NT2/D1 (cell line): ENCODE measurements around the gene WDR20.

Source experiments
- YY1 ChIP-seq: IDR thresholded peaks from 2 replicates; pipeline ENCODE4 v1.6.1; 2011; ENCODE audit not compliant: insufficient read length, insufficient read depth
- ZNF274 ChIP-seq: IDR thresholded peaks from 2 replicates; pipeline ENCODE4 v1.6.1; 2011; ENCODE audit warnings: mild to moderate bottlenecking, low read depth, low read length

GRCh38 chr14:102255401-102256190 is 115.9 kb downstream of the WDR20 start:
- TF ChIP-seq ZNF274 (no peak), YY1 (no peak)
